H9 (cell line): Measurements from ENCODE around the gene SELENOI. TPM values are rescaled to one million over a fixed set of nuclear protein-coding genes. Genes with fewer than 3 reads are reported as not detected.

Experiments
- DNase-seq: peaks from one replicate; pipeline ENCODE4 v3.0.0-alpha.2; 2017
- H2AFZ ChIP-seq: one replicate; pipeline ENCODE4 v1.6.1; 2013; ENCODE audit warnings: mild to moderate bottlenecking, low read length, control low read depth, moderate library complexity
- H2AK5ac ChIP-seq: 2 replicates; pipeline ENCODE4 v1.6.1; 2013; ENCODE audit warnings: low read length, control low read depth, mixed read lengths; ENCODE audit not compliant: insufficient read length
- H2BK120ac ChIP-seq: one replicate; pipeline ENCODE4 v1.6.1; 2013; ENCODE audit warnings: low read depth, mild to moderate bottlenecking, low read length, control low read depth, inconsistent platforms; ENCODE audit not compliant: poor library complexity, severe bottlenecking
- H2BK12ac ChIP-seq: 2 replicates; pipeline ENCODE4 v1.6.1; 2013; ENCODE audit warnings: low read length, control low read depth, mixed read lengths, low read depth; ENCODE audit not compliant: insufficient read length
- H2BK15ac ChIP-seq: 2 replicates; pipeline ENCODE4 v1.6.1; 2013; ENCODE audit warnings: low read depth, low read length, control low read depth
- H2BK20ac ChIP-seq: one replicate; pipeline ENCODE4 v1.6.1; 2013; ENCODE audit warnings: low read depth, mild to moderate bottlenecking, low read length, control low read depth, inconsistent platforms; ENCODE audit not compliant: poor library complexity, severe bottlenecking
- H2BK5ac ChIP-seq: 2 replicates; pipeline ENCODE4 v1.6.1; 2013; ENCODE audit warnings: low read length, control low read depth, mixed read lengths; ENCODE audit not compliant: insufficient read length
- H3K14ac ChIP-seq: 2 replicates; pipeline ENCODE4 v1.6.1; 2013; ENCODE audit warnings: low read length, control low read depth; ENCODE audit not compliant: insufficient read depth
- H3K18ac ChIP-seq: 2 replicates; pipeline ENCODE4 v1.6.1; 2013; ENCODE audit warnings: low read depth, mild to moderate bottlenecking, mixed read lengths, low read length, control low read depth; ENCODE audit not compliant: insufficient read length
- H3K23ac ChIP-seq: 2 replicates; pipeline ENCODE4 v1.6.1; 2013; ENCODE audit warnings: low read length, control low read depth, mixed read lengths, low read depth; ENCODE audit not compliant: insufficient read length
- H3K23me2 ChIP-seq: 2 replicates; pipeline ENCODE4 v1.6.1; 2013; ENCODE audit warnings: low read depth, mild to moderate bottlenecking, mixed read lengths, low read length, control low read depth; ENCODE audit not compliant: insufficient read length, poor library complexity, severe bottlenecking
- H3K27ac ChIP-seq: 2 replicates; pipeline ENCODE4 v1.5.1; 2013; ENCODE audit warnings: low read length, control low read depth, mixed read lengths, low read depth; ENCODE audit not compliant: insufficient read length
- H3K27me3 ChIP-seq: 2 replicates; pipeline ENCODE4 v1.6.1; 2013; ENCODE audit warnings: low read length, control low read depth, inconsistent platforms; ENCODE audit not compliant: insufficient read depth
- H3K4ac ChIP-seq: 2 replicates; pipeline ENCODE4 v1.6.1; 2013; ENCODE audit warnings: low read depth, mild to moderate bottlenecking, control low read depth, inconsistent platforms, low read length, moderate library complexity
- H3K4me1 ChIP-seq: 2 replicates; pipeline ENCODE4 v1.6.1; 2013; ENCODE audit warnings: low read length, control low read depth, inconsistent platforms; ENCODE audit not compliant: insufficient read depth
- H3K4me2 ChIP-seq: 2 replicates; pipeline ENCODE4 v1.6.1; 2013; ENCODE audit warnings: low read length, control low read depth, mixed read lengths; ENCODE audit not compliant: insufficient read length, insufficient read depth
- H3K56ac ChIP-seq: 2 replicates; pipeline ENCODE4 v1.6.1; 2013; ENCODE audit warnings: low read depth, mild to moderate bottlenecking, mixed read lengths, low read length, control low read depth; ENCODE audit not compliant: insufficient read length
- H3K79me1 ChIP-seq: 2 replicates; pipeline ENCODE4 v1.6.1; 2013; ENCODE audit warnings: low read depth, mild to moderate bottlenecking, moderate library complexity, low read length, control low read depth, inconsistent platforms; ENCODE audit not compliant: insufficient read depth, poor library complexity, severe bottlenecking
- H3K79me2 ChIP-seq: 2 replicates; pipeline ENCODE4 v1.6.1; 2013; ENCODE audit warnings: low read length, control low read depth, inconsistent platforms; ENCODE audit not compliant: insufficient read depth
- H3K9ac ChIP-seq: 2 replicates; pipeline ENCODE4 v1.6.1; 2013; ENCODE audit warnings: low read length, control low read depth, mixed read lengths; ENCODE audit not compliant: insufficient read length; ENCODE audit errors: extremely low read depth
- H3K9me3 ChIP-seq: one replicate; pipeline ENCODE4 v1.6.1; 2013; ENCODE audit warnings: low read depth, low read length, inconsistent platforms; ENCODE audit not compliant: control insufficient read depth
- H3T11ph ChIP-seq: one replicate; pipeline ENCODE4 v1.6.1; 2013; ENCODE audit warnings: mild to moderate bottlenecking, low read length, control low read depth, inconsistent platforms
- H4K20me1 ChIP-seq: one replicate; pipeline ENCODE4 v1.6.1; 2013; ENCODE audit not compliant: control insufficient read depth, insufficient read length, insufficient read depth
- H4K5ac ChIP-seq: 2 replicates; pipeline ENCODE4 v1.6.1; 2013; ENCODE audit warnings: low read depth, mild to moderate bottlenecking, mixed read lengths, low read length, control low read depth; ENCODE audit not compliant: insufficient read length
- H4K8ac ChIP-seq: replicated peaks from 2 replicates; pipeline ENCODE4 v1.6.1; 2013; ENCODE audit warnings: low read length, control low read depth, mixed read lengths, low read depth; ENCODE audit not compliant: insufficient read length
- H4K91ac ChIP-seq: 2 replicates; pipeline ENCODE4 v1.6.1; 2013; ENCODE audit warnings: low read depth, mild to moderate bottlenecking, moderate library complexity, mixed read lengths, low read length, control low read depth; ENCODE audit not compliant: insufficient read length
- H3K27ac Mint-ChIP-seq, 3 experiments: 2 replicates in 2 of 3; 3 replicates in 1 of 3; pipeline ENCODE4 v1.8.0; 2020 to 2021; ENCODE audit warnings: mixed read lengths in 3 of 3, mild to moderate bottlenecking in 1 of 3, moderate library complexity in 1 of 3
- H3K27me3 Mint-ChIP-seq: 2 replicates; pipeline ENCODE4 v1.8.0; 2021; ENCODE audit warnings: low read depth, mild to moderate bottlenecking, moderate library complexity, mixed read lengths
- H3K36me3 Mint-ChIP-seq, 3 experiments: 2 replicates in 2 of 3; 3 replicates in 1 of 3; pipeline ENCODE4 v1.8.0; 2020 to 2021; ENCODE audit warnings: low read depth in 3 of 3, mixed read lengths in 3 of 3; ENCODE audit not compliant: insufficient read depth in 1 of 3
- H3K4me1 Mint-ChIP-seq, 2 experiments: 2 replicates each; pipeline ENCODE4 v1.8.0; 2020; ENCODE audit warnings: mixed read lengths in 2 of 2
- H3K4me3 Mint-ChIP-seq, 2 experiments: 2 replicates in 1 of 2; 3 replicates in 1 of 2; pipeline ENCODE4 v1.8.0; 2020 to 2021; ENCODE audit warnings: mild to moderate bottlenecking in 2 of 2, mixed read lengths in 2 of 2, moderate library complexity in 1 of 2
- H3K9me3 Mint-ChIP-seq, 2 experiments: 2 replicates in 1 of 2; 3 replicates in 1 of 2; pipeline ENCODE4 v1.8.0; 2020; ENCODE audit warnings: mild to moderate bottlenecking in 2 of 2, mixed read lengths in 2 of 2, moderate library complexity in 1 of 2
- CTCF ChIP-seq: fragments of 200-600 bp; sonication (generic); conservative IDR thresholded peaks from 3 replicates; pipeline ENCODE4 v1.8.0; 2021; ENCODE audit warnings: antibody characterized with exemption, mild to moderate bottlenecking
- total RNA-seq: library from RNA; stranded (reverse); gene quantifications from 2 replicates; pipeline ENCODE4 v1.2.1, GENCODE V29; 2021

Gene SELENOI
- total RNA-seq, 1 experiment from 2014 or later, result 41.9 TPM

- Histone ChIP-seq H3K9me3 (no peaks in the 10 kb centered on the region), H4K91ac (no peak overlapping the region), H2BK15ac (no peak overlapping the region), H3K27ac (no peak overlapping the region), H3K79me2 (no peaks in the 10 kb centered on the region), H3K56ac (no peak overlapping the region), H2BK20ac (no peak overlapping the region), H2BK12ac (no peak overlapping the region), H3K4me1 (0 out of 2 replicates have a peak, but pooled peaks cover 1% of the 10 kb centered on the region), H3K18ac (no peak overlapping the region), H3T11ph (no peak overlapping the region), H4K20me1 (no peaks in the 10 kb centered on the region), H3K79me1 (no peaks in the 10 kb centered on the region), H4K5ac (no peak overlapping the region), H3K4ac (no peak overlapping the region), H3K23ac (no peak overlapping the region), H3K14ac (no peak overlapping the region), H2BK5ac (no peak overlapping the region), H3K23me2 (peaks cover 3% of the 10 kb centered on the region), H4K8ac (no peak overlapping the region), H3K4me2 (no peak overlapping the region), H3K27me3 (no peaks in the 10 kb centered on the region), H3K9ac (no peak overlapping the region), H2AFZ (no peak overlapping the region), H2BK120ac (no peak overlapping the region), H2AK5ac (no peak overlapping the region)
- TF ChIP-seq CTCF, result no peak
- no peak overlapping the region; a peak in 1 of 7 replicates for H3K27ac Mint-ChIP-seq
- H3K4me1 Mint-ChIP-seq, result peaks cover 0 to 7% of the 10 kb centered on the region in 2 experiments; a peak in 1 of 4 replicates
- no peaks in the 10 kb centered on the region for H3K36me3 Mint-ChIP-seq
- DNase-seq, result no peak
- H3K4me3 Mint-ChIP-seq, result no peak overlapping the region
- no peaks in the 10 kb centered on the region for H3K9me3 Mint-ChIP-seq
- H3K27me3 Mint-ChIP-seq, result peaks cover 3% of the 10 kb centered on the region; the same call in 1 of the 2 replicates
These were observed 86.4 kb downstream of the SELENOI start for GRCh38 chr2:26432363-26432762.
